ENCODE results near the gene FNDC3B. TPM values are rescaled to one million over a fixed set of nuclear protein-coding genes. Genes with fewer than 3 reads are reported as not detected.
"Not testable (repeated sequence)": the region's sequence is repeated elsewhere in the genome, so short reads cannot be mapped to it uniquely, and the experiment has no call there.

FNDC3B gene
- total RNA-seq, 1 experiment from 2014 or later = 34.4 TPM

DNA sequence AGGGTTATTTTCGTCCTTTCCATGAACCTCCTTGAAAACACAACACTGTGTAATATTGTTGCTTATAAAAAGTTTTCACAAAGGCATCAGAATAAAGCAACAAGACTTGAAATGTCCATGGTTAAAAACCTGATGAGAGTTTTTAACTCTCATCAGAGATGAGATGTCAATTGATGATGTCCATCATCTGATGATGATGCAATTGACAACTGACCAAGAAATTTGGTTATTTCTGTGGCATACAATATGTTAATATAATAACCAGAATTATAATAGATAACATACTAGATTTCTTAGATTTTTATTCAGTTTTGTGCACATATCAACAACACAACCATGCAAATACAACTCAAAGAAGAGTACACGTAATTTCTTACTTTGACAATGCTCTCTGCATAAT lies 15.5 kb upstream of the FNDC3B start:
- DNase-seq (ENCODE audit: low read depth, low spot score) = no peak
- in situ Hi-C loops (cut with HindIII; ENCODE audit: low pct_unique_long_range_greater_than_20kb, low sequenced_read_pairs) = no loop called here

DNA sequence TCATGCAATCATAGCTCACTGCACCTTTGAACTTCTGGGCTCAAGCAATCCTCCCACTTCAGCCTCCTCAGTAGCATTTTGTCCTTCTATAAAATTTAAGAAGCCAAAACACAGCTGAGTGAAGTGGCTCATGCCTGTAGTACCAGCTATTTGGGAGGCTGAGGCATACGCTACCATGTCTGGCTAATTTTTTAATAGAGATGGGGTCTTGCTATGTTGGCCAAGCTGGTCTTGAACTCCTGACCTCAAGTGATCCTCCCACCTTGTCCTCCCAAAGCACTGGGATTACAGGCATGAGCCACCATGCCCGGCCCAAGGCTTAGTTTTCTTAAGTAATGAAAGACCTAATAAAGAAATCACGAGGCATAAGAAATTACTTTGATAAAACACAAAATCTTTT lies 14.7 kb upstream of the FNDC3B start:
- no peak for DNase-seq (ENCODE audit: low read depth, low spot score)
- in situ Hi-C loops (cut with HindIII; ENCODE audit: low pct_unique_long_range_greater_than_20kb, low sequenced_read_pairs) = no loop called here

DNA sequence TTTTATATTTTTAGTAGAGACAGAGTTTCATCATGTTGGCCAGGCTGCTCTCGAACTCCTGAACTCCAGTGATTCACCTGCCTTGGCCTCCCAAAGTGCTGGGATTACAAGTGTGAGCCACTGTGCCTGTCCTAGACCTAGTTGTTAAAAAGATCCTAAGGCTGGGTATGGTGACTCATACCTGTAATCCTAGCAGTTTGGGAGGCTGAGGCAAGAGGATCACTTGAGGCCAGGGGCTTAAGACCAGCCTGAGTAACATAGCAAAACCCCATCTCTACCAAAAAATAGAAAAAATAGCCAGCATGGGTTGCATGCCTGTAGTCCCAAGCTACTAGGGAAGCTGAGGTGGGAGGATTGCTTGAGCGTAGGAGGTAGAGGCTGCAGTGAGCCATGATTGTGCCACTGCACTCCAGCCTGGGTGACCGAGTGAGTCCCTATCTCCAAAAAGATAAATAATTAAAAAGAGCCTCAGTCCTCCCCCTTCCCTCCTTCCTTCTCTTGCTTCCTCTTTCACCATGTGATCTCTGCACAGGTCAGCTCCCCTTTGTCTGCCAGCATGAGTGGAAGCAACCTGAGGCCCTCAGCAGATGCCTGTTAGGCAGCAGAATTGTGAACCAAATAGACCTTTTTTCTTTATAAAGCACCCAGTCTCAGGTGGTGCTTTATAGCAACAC lies 9.8 kb upstream of the FNDC3B start:
- no peak for DNase-seq (ENCODE audit: low read depth, low spot score)
- in situ Hi-C loops (cut with HindIII; ENCODE audit: low pct_unique_long_range_greater_than_20kb, low sequenced_read_pairs) = no loop called here

DNA sequence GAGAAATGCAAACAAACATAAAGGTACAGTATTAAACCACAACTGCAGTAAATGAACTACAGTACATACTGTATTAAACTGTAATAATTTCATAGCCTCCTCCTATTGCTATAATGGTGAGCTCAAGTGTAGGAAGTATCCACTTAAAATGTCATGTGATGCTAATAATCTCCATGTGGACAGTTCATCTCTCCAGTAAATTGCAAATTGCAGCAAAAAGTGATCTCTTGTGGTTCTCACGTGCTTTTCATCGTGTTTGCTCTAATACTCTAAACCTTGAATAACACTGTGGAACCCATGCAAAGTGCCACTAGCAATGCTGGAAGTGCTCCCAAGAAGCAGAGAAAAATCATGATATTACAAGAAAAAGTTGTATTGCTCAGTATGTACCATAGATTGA lies 9.2 kb upstream of the FNDC3B start:
- in situ Hi-C loops (cut with HindIII; ENCODE audit: low pct_unique_long_range_greater_than_20kb, low sequenced_read_pairs) = no loop called here
- no peak for DNase-seq (ENCODE audit: low read depth, low spot score)

DNA sequence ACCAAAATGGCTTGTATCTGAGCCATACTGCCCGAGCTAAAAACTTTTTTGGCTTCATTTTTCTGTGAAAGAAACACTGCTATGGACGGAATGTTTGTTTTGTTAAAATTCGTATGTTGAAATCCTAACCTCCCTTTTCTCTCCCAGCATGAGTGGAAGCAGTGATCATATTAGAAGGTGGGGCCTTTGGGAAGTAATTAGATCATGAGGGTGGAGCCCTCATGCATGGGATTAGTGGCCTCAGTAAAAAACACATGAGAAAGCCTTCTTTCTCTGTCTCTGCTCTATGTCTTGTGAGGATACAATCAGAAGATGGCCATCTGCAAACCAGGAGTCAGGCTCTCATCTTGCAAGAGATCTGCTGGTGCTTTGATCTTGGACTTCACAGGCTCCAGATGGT lies 7.4 kb upstream of the FNDC3B start:
- no peak for DNase-seq (ENCODE audit: low read depth, low spot score)
- in situ Hi-C loops (cut with HindIII; ENCODE audit: low pct_unique_long_range_greater_than_20kb, low sequenced_read_pairs) = no loop called here

DNA sequence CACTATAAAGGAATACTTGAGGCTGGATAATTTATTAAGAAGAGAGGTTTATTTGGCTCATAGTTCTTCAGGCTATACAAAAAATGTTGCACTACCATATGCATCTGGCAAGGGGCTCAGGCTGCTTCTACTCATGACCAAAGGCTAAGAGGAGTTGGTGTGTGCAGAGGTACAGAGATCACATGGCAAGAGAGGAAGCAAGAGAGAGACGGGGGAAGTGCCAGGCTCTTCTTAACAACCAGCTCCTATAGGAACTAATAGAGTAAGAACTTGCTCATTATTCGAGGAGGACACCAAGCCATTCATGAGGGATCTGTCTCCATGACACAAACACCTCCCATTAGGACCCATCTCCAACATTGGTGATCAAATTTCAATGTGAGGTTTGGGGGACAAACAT lies 6.0 kb upstream of the FNDC3B start:
- in situ Hi-C loops (cut with HindIII; ENCODE audit: low pct_unique_long_range_greater_than_20kb, low sequenced_read_pairs) = no loop called here
- DNase-seq (ENCODE audit: low read depth, low spot score) = no peak

DNA sequence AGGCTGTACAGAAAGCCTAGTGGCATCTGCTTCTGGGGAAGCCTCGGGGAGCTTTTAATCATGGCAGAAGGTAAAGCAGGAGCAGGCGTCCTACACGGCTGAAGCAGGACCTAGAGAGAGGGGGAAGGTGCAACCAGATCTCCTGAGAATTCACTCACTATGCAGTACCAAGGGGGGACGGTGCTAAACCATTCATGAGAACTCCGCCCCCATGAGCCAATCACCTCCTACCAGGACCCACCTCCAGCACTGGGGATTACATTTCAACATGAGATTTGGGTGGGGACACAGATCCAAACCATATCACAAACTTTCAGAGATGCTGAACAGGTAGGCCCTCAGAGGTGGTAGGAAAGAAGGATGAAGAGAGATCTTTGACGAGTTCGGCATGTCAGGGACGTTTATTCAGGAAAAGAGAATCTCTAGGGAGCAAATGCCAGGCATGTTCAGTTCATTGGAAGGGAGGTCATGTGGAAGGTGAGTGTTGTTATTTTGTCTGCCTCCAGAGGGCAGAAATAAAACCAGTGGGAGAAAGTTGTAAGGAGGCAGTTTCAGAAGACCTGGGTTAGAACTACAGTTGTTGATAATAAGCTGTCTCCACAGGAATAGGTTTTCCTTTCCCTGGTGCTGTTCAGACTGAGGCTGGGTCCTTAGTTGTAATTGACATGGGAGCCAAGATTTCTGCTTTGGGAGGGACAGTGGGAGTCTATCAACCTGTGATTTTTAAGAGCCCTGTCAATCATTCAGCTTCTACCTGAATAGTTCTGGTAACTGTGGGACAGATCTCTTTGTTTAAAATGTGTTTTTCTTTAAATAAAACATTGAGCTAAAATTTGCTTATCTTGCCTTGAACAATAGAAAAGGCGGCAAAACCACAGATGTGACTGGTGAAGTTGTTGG lies 4.3 kb upstream of the FNDC3B start:
- in situ Hi-C loops (cut with HindIII; ENCODE audit: low pct_unique_long_range_greater_than_20kb, low sequenced_read_pairs) = no loop called here
- DNase-seq (ENCODE audit: low read depth, low spot score) = peak; percentile 71

DNA sequence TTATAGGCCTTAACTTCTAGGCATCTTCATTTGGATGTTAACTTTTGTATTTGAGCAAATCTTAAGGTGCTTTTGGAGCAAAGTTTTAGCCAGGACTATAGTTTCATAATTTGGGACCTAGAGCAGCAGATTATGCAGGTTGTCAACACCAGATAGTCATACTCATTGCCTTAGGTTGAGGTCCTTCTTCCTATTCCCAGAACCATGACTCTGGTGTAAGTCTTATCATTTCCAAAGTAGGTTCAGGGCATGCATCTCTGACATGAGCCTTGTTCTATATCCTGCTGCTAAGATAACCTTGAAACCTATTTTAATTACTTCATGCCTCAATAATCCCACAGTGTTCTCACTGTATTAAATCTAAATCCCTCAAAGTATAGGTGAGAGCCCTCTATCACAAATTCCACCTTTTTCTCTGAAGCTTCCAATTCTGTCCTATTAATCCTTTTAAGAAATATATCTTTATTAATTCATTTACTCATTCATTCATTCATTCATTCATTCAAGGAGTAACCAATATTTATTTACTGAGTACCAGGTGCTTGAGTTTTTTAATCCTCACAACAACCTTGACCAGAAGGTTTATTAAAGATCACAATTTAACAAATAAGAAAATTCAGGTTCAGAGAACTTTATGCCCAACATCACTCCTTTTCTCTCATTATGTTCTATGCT lies 2.7 kb upstream of the FNDC3B start:
- in situ Hi-C loops (cut with HindIII; ENCODE audit: low pct_unique_long_range_greater_than_20kb, low sequenced_read_pairs) = no loop called here
- DNase-seq (ENCODE audit: low read depth, low spot score) = no peak

DNA sequence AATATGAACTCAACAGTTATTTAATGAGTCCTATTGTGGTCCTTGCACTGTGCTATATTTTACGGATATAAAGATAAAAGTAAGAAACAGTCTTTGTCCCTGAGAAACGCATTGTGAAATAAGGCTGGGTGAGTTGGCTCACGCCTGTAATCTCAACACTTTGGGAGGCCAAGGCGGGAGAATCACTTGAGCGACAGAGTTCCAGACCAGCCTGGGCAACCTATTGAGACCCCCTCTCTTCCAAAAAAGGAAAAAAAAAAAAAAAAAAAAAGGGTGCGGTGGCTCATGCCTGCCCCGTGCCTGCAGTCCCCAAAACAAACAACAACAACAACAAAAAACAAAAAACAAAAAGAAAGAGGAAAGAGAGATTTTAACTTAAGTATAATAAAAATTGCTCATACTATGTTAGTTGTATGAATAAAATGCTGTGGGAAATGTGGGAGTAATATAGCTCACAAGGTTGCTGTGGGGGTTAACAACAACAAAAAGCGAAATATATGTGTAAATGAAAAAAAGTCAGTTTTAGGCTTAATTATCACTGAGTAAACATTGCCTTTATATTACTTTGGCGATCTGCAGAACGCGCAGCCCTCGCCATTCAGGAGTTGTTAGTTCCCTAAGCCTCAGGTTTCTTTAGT lies 461 bp upstream of the FNDC3B start:
- no peak for DNase-seq (ENCODE audit: low read depth, low spot score)
- in situ Hi-C loops (cut with HindIII; ENCODE audit: low pct_unique_long_range_greater_than_20kb, low sequenced_read_pairs) = no loop called here

DNA sequence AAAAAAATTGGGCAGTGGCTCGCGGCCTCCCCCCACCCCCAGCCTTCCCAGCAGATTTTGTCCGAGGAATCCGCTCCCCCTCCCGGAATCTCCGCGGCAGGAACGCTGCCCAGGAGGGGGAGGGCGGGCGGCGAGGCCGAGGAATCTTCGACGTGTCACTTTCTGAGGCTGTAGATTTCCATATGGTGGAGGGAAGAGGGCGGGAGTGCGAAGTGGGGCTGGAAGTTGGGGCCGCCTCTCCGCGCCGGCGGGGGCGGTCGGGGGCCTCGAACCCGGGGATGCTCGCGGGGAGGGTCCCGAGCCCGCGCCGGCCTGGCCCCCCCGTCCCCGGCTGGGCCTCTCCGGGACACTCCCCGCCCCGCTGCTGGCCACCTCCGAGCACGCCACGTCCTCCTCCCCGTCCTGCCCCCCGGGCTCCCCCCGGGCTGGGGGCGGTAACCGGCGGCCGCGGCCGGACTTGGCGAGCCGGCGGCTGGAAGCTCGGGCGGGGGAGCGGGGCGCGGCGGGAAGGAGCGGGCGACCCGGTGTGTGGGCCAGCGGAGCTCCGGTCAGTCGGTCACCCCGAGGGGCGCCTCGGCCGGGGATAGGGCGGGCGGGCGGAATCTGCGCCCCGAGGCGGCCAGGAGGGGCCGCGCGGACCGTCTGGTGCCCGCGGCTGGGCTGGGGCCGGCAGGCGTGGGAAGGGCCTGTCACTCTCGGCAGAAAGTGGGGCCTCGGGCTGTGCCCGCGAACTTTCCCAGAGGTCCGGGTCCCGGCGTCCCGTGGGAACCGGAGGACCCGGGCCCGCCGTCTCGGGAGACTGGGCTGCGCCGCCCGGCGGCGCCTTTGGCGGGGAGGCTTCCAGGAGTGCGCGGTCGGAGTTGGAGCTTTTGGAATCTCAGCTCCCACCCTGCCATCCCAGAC lies 951 bp downstream of the FNDC3B start:
- in situ Hi-C loops (cut with HindIII; ENCODE audit: low pct_unique_long_range_greater_than_20kb, low sequenced_read_pairs) = no loop called here

DNA sequence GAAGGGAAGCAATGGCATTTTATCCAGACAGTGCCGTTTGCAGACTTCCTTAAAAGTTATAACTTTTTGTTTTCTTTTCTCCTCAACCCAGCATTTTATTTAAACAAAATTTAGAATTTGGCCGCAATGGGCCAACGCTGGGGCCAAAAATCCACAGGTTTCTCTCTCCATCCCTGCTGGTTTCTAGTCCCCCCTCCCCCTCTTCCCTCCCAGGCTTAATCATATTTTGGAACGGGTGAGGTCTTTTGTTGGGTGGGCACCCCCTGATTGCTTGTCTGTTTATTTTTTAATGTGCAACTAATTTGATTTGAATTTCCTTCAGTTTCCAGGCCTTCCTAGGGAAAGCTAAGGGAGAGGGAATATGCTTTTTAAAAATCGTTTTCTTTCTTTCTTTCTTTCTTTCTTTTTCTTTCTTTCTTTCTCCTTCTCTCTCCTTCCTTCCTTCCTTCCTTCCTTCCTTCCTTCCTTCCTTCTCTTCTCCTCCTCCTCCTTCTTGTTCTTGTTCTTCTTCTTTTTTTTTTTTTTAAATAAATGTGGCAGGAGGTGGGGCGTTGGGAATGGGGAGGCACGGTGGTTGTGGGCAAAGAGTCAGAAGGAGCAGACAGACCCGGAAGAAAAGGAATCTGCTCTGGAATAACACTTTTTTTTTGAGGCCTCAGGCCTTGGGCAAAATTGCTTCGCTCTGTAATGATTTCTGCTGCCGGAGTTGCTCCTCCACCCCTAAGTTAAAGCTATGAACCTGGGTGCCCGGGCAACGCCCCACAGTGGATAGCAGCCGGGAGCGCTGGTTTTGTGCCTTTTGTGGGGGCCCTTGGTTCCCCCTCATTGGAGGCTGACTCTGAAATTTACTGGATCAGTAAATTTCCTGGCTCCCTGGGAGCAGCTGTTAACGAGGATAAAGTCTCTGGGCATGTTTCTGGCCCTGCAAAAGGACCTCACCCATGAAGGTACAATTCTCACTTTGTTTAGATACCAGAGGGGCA lies 1.9 kb downstream of the FNDC3B start:
- peak; percentile 47 for DNase-seq (ENCODE audit: low read depth, low spot score)
- in situ Hi-C loops (cut with HindIII; ENCODE audit: low pct_unique_long_range_greater_than_20kb, low sequenced_read_pairs) = no loop called here

More for the DNA sequence above, 951 bp downstream of the FNDC3B start:
- DNase-seq (ENCODE audit: low read depth, low spot score) = peak; percentile 62

DNA sequence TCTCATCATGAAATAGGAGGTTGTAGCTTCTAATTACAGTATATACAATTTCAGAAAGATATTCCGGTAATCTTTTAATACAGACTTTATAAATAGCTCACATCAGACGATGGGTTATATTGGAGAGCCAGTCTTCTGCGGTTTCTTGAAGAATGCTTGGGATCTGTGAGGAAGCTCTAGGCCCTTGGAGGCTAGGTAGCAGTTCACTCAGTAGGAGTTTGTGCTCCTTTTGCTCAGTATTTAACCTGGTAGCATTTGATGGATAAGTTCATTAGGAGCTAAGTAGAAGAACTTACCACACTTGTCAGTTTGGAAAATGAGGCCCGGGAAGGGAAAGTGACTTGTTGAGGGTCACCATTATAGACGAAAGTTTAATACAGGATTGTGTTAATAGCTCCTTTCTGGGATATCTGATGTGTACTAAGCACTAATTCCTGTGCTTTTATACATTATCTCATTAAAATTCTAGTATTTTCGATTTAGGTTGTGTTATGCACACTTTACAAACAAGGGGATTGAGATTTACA lies 2.8 kb downstream of the FNDC3B start:
- no peak for DNase-seq (ENCODE audit: low read depth, low spot score)
- in situ Hi-C loops (cut with HindIII; ENCODE audit: low pct_unique_long_range_greater_than_20kb, low sequenced_read_pairs) = no loop called here

DNA sequence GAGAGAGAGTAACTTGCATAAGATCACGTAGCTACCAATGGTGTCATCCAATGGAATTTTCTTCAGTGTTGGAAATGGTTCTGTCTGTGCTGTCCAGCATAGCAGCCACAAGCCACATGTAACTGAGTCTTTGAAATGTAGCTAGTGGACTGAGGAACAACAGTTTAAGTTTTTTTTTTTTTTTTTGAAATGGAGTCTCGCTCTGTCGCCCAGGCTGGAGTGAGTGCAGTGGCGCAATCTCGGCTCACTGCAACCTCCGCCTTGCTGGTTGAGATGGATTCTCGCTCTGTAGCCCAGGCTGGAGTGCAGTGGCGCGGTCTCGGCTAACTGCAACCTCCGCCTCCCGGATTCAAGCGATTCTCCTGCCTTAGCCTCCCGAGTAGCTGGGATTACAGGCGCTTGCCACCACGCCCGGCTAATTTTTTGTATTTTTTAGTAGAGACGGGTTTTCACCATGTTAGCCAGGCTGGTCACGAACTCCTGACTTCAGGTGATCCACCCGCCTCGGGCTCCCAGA lies 3.3 kb downstream of the FNDC3B start:
- in situ Hi-C loops (cut with HindIII; ENCODE audit: low pct_unique_long_range_greater_than_20kb, low sequenced_read_pairs); DNase-seq (ENCODE audit: low read depth, low spot score): not testable (repeated sequence)

DNA sequence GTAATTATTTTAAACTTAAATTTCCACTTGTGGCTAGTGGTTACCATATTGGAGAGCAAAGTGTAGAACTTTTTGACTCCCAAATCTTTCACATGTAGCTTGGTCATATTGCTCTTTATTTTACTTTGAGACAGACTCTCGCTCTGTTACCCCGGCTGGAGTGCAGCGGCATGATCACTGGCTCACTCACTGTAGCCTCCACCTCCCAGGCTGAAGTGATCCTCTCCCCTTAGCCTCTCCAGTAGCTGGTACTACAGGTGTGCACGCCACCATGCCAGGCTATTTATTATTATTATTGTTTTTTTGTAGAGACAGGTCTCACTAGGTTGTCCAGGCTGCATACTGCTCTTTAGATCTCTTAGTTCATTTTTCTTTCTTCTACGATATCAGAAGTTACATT lies 3.9 kb downstream of the FNDC3B start:
- DNase-seq (ENCODE audit: low read depth, low spot score) = no peak
- in situ Hi-C loops (cut with HindIII; ENCODE audit: low pct_unique_long_range_greater_than_20kb, low sequenced_read_pairs) = no loop called here

DNA sequence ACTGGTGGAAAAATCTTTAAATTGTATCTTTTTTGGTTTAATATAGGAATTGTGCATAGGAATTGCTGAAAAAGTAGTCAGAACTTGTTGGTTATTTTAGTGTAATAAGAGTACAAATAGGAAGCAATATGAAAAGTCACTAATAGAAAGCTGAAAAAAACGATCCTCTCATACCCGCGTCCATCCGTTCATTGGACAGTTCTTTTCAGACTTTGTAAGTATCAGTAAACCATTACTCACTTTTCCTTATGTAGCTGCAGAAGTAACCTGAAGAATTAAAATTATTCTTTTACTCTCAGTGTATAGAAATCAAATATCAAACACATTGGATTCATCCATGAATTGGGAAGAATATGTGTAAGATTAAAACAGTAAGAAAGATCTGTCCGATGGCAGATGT lies 4.4 kb downstream of the FNDC3B start:
- in situ Hi-C loops (cut with HindIII; ENCODE audit: low pct_unique_long_range_greater_than_20kb, low sequenced_read_pairs) = no loop called here
- no peak for DNase-seq (ENCODE audit: low read depth, low spot score)

Data from SK-MEL-5 (cell line).